ENCODE measurements around the gene NOL9. TPM values are rescaled to one million over a fixed set of nuclear protein-coding genes. Genes with fewer than 3 reads are reported as not detected.

The NOL9 gene
- total and polyA plus RNA-seq, 2 donors: 4.0 to 28.6 TPM

DNA sequence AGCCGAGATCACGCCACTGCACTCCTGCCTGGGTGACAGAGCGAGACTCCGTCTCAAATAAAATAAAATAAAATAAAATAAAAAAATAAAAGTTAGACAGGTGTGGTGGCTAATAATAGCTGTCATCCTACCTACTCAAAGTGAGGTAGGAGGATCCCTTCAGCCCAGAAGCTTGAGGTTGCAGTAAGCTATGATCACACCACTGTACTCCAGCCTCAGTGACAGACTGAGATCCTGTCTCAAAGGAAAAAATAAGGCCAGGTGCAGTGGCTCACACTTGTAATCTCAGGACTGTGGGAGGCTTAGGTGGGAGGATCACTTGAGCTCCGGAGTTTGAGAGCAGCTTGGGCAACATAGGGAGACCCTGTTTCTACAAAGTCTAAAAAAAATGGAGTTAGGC lies 18.0 kb downstream of the NOL9 start:
- Histone ChIP-seq H3K4me3 (ENCODE audit: low read depth, low read length) (no peak overlapping the region), H3K27ac (ENCODE audit: low read depth) (no peak overlapping the region), H3K36me3 (ENCODE audit: insufficient read depth) (peaks cover 3% of the 10 kb centered on the region), H3K4me1 (ENCODE audit: insufficient read depth) (no peaks in the 10 kb centered on the region)
- DNase-seq (ENCODE audit: extremely low spot score): no peak
- WGBS: 91% methylated on average over 5 of the region's 5 CpGs

DNA sequence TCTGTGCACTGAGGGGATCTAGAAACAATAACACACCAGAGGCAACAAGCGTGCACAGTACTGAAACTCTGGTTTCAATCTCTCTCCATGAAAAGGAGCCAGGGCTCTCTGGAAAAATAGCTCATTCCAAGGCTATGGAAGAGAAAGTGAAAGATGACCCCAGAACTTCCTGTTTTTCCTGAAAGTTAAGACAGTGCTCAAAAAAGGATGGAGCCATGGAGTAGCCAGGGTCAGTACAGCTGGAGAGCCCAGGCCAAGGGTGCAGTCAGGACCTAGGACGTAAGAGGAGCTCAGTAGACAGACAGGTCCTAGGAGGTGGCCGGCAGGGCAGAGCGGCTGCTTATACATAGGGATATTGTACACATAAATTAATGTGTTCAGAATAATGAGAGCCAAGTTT lies 19.1 kb downstream of the NOL9 start:
- H3K4me3 ChIP-seq (ENCODE audit: low read depth, low read length): no peak overlapping the region
- no peak overlapping the region for H3K27ac ChIP-seq (ENCODE audit: low read depth)
- whole genome bisulfite sequencing: 92% methylated on average over 4 of the region's 4 CpGs
- H3K36me3 ChIP-seq (ENCODE audit: insufficient read depth): peaks cover 3% of the 10 kb centered on the region
- no peak for DNase-seq (ENCODE audit: extremely low spot score)
- H3K4me1 ChIP-seq (ENCODE audit: insufficient read depth): no peaks in the 10 kb centered on the region

DNA sequence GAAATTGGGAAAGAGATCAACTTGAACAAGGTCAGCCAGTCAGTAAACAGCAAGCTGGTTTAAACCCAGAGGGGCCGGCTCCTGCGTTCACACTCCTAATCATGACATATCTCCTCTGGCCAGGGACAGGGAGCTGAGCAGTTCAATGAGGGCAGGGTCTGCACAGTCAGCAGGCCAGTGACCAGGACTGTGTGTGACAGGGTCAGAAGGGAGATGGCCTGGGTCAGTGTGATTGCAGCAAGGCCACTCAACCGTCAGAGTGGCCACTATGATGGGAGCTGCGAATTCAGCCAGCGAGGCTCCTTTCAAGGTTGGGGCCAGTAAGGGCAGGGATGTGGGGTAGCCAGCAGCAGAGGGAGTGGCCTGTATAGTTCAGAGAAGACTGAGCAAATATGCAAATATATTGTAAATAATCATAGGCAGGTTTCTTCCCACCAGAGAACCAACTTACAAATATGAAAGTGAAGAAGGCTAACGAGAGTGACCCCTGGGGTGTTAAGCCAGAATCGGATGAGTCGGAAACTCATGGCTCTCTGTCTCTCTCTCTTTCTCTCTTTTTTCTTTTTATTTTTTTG lies 20.0 kb downstream of the NOL9 start:
- Histone ChIP-seq H3K4me3 (ENCODE audit: low read depth, low read length) (no peak overlapping the region), H3K36me3 (ENCODE audit: insufficient read depth) (peaks cover 3% of the 10 kb centered on the region), H3K4me1 (ENCODE audit: insufficient read depth) (no peaks in the 10 kb centered on the region), H3K27ac (ENCODE audit: low read depth) (no peak overlapping the region)
- 89% methylated on average over 8 of the region's 8 CpGs for WGBS
- DNase-seq (ENCODE audit: extremely low spot score): no peak

DNA sequence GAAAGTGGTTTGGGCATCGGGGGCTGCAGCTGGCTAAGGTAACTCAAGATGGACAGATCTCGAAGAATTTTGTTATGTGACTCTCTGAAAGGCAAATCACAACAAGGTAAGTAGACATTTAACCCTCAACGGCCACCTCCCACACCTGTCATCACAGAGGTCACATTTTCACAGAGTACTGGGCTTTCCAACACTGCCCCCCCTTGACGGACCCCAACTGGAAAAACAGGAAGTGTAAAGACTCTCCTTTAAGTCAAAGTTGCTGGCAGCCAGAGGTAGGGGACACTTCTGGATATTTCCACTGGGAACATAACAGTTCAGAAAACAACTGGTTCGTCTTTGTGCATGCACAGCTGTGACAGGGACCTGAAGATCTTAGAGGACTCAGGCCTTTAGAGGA lies 22.3 kb downstream of the NOL9 start:
- H3K4me3 ChIP-seq (ENCODE audit: low read depth, low read length): no peak overlapping the region
- WGBS: 90% methylated on average over 5 of the region's 5 CpGs
- DNase-seq (ENCODE audit: extremely low spot score): no peak
- no peaks in the 10 kb centered on the region for H3K4me1 ChIP-seq (ENCODE audit: insufficient read depth)
- peaks cover 3% of the 10 kb centered on the region for H3K36me3 ChIP-seq (ENCODE audit: insufficient read depth)
- H3K27ac ChIP-seq (ENCODE audit: low read depth): no peak overlapping the region

DNA sequence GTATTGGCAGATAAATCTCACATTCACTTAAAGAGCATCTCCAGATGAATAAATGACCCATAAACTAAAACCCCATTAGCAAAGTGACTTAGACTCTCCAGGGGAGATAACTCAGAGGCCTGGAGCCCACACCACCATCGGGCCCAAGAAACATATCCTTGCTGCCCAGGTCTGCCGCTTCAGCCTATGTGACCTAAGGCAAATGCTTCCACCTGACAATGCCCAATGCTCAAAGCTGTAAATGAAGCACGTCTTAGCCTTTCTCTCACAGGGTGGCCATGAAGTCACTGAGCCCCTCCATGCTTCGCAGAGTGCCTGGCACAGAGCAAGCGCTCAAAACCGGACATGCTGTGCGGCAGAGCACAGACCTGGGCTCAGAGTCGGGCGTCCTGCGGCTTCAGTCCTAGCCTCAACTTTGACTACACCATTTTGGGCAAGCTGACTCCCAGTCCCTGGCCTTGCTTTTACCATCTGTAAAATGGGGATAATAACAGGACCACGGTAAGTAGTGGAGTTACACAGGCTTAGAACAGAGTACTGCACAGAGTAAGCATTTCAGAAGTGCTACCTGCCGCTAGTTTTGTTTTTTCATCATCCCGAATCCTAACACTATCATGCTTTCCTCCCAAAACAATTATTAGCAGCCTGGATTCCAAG lies 23.7 kb downstream of the NOL9 start:
- Histone ChIP-seq H3K4me3 (ENCODE audit: low read depth, low read length) (no peak overlapping the region), H3K36me3 (ENCODE audit: insufficient read depth) (peaks cover 3% of the 10 kb centered on the region), H3K27ac (ENCODE audit: low read depth) (no peak overlapping the region), H3K4me1 (ENCODE audit: insufficient read depth) (no peaks in the 10 kb centered on the region)
- WGBS: 97% methylated on average over 13 of the region's 13 CpGs
- no peak for DNase-seq (ENCODE audit: extremely low spot score)

DNA sequence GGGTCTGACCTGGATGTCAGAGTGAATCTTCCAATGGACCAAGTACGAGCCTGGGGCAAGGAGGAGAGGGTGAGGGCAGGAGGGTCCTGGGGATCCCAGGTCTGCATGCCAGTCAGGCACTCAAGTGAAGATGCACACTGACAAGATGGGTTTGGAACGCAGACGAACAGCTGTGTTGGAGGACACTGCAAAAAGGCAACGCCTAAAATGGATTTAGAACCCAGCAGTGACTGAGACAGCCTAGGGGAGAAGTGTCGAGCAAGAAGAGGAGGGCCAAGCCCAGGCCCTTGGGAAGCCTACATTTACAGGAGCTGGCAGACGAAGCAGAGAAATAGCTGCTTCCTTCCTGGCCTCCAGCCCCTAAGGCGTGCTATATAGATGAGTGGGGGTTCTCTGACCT lies 25.8 kb downstream of the NOL9 start:
- H3K36me3 ChIP-seq (ENCODE audit: insufficient read depth): peaks cover 3% of the 10 kb centered on the region
- DNase-seq (ENCODE audit: extremely low spot score): no peak

DNA sequence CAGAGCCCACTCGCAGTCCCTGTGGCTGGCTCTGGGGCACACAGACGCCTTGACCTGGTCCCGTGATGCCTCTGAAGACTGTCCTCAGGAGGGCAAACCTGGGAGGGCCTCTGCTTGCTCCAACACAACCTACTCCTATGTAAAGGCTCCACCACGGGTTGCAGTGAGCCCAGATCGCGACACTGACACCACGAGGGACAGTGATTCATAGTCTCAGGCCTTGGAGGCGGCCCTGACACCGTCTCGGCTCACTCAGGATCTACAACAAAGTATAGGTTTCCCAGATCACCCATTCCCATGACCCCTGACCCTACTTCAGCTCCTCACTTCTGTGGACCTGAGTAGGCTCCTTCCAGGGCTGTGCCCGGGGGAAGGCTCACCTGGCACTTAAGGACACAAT lies 28.0 kb downstream of the NOL9 start:
- WGBS: 89% methylated on average over 11 of the region's 11 CpGs
- DNase-seq (ENCODE audit: extremely low spot score): no peak
- H3K36me3 ChIP-seq (ENCODE audit: insufficient read depth): no peaks in the 10 kb centered on the region

More for the DNA sequence above, 25.8 kb downstream of the NOL9 start:
- H3K4me1 ChIP-seq (ENCODE audit: insufficient read depth): no peaks in the 10 kb centered on the region
- 86% methylated on average over 7 of the region's 7 CpGs for WGBS
- H3K4me3 ChIP-seq (ENCODE audit: low read depth, low read length): no peak overlapping the region
- H3K27ac ChIP-seq (ENCODE audit: low read depth): no peak overlapping the region

DNA sequence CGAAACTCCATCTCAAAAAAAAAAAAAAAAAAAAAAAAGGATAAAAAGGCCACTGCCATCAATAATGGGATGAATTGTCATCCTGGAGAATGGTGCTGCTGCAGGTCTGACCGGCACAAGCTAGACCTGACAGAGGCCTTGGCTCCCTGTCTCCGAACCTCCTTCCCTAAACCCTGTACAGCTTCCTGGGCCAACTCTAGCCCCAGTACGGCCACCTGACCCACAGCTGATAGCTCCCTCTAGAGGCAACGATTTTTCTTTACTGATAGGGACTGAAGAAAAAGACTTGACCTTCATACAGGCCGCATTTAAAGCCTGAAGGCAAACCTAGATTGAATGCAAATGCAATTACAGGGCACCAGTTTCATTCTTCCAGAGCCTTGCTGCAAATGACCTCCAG lies 30.7 kb downstream of the NOL9 start:
- Histone ChIP-seq H3K36me3 (ENCODE audit: insufficient read depth) (no peaks in the 10 kb centered on the region), H3K27ac (ENCODE audit: low read depth) (no peak overlapping the region), H3K4me1 (ENCODE audit: insufficient read depth) (no peaks in the 10 kb centered on the region), H3K4me3 (ENCODE audit: low read depth, low read length) (no peak overlapping the region)
- DNase-seq (ENCODE audit: extremely low spot score): no peak
- 44% methylated on average over 6 of the region's 6 CpGs for WGBS

More for the DNA sequence above, 28.0 kb downstream of the NOL9 start:
- Histone ChIP-seq H3K4me3 (ENCODE audit: low read depth, low read length) (no peak overlapping the region), H3K27ac (ENCODE audit: low read depth) (no peak overlapping the region), H3K4me1 (ENCODE audit: insufficient read depth) (no peaks in the 10 kb centered on the region)

DNA sequence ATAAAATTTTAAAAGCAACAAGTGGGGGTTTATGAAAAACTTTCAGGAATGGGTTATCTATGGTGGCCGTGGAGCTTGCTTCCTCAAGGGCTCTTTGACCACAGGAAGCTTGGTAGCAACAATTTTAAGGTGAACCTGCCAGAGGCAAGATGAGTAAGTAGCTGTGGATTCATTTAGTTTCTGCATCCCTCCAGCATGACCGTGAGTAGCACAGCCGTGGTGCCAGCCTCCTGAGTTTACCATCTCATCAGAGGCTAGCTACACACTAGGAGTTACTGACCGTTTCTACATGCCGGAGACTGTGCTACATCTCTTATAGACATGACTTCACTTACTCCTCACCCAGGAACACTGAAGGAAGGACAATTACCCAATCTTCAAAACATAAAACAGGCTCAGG lies 32.8 kb downstream of the NOL9 start:
- no peak overlapping the region for H3K4me3 ChIP-seq (ENCODE audit: low read depth, low read length)
- no peak for DNase-seq (ENCODE audit: extremely low spot score)
- no peaks in the 10 kb centered on the region for H3K36me3 ChIP-seq (ENCODE audit: insufficient read depth)
- no peaks in the 10 kb centered on the region for H3K4me1 ChIP-seq (ENCODE audit: insufficient read depth)
- WGBS: 74% methylated on average over 5 of the region's 5 CpGs
- H3K27ac ChIP-seq (ENCODE audit: low read depth): no peak overlapping the region

DNA sequence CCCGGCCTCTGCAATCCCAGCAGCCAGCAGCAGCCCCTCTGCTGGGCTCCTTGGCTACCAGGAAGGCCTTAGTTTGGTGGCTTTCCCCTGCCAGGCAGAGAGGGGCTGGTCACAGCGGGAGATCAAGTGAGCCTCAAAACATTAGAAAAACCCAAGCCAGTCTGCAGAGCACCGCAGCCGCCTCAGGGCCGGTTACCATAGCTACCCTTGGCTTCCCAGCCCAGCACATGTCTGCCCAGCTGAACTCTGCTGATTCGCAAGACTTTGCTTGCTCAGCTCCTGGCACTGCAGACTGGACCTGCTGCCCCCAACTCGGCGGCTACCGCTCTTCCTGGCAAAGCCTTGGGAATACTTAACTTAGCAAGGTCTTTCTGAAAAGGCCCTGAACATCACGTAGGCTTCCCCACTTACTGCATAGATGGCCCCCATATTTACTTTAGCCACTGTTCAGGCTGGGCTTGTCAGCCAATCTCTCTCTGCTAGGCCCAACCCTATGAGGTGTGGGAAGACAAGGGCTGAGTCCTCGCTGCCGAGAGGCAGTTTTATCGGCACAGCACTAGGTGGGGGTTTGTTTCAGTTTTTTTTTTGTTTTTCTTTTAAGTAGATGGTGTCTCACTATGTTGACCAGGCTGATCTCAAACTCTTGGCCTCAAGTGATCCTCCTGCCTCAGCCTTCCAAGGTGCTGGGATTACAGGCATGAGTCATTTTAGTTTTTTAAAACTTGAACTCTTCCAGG lies 34.2 kb downstream of the NOL9 start:
- H3K4me3 ChIP-seq (ENCODE audit: low read depth, low read length): no peak overlapping the region
- 17% methylated on average over 13 of the region's 13 CpGs for WGBS
- no peak overlapping the region for H3K27ac ChIP-seq (ENCODE audit: low read depth)
- no peaks in the 10 kb centered on the region for H3K36me3 ChIP-seq (ENCODE audit: insufficient read depth)
- H3K4me1 ChIP-seq (ENCODE audit: insufficient read depth): no peaks in the 10 kb centered on the region
- DNase-seq (ENCODE audit: extremely low spot score): peak; percentile 50

DNA sequence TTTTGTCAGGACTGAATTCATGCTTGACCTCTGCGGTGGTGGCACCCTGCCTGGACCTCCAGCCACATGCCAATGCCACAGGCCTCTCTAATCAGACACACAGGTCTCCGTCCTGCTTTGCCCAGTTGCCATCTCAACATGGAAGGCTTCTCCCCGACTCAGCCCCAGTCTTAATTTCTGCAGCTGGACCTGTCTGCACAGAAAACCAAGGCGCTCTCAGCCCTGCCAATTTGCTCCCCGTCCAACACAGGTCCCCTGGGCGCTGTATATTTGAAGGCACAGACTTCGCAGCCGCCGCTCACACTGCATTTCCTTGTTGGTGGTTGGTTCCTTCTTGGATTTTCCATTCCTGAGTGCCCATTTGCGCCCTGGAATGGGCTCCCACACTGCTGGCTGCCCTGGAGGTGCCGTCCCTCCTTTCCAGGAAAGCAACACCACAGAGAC lies 34.8 kb downstream of the NOL9 start:
- DNase-seq (ENCODE audit: extremely low spot score): no peak
- H3K4me3 ChIP-seq (ENCODE audit: low read depth, low read length): no peak overlapping the region
- H3K36me3 ChIP-seq (ENCODE audit: insufficient read depth): no peaks in the 10 kb centered on the region
- 61% methylated on average over 11 of the region's 11 CpGs for WGBS
- H3K4me1 ChIP-seq (ENCODE audit: insufficient read depth): no peaks in the 10 kb centered on the region
- no peak overlapping the region for H3K27ac ChIP-seq (ENCODE audit: low read depth)

DNA sequence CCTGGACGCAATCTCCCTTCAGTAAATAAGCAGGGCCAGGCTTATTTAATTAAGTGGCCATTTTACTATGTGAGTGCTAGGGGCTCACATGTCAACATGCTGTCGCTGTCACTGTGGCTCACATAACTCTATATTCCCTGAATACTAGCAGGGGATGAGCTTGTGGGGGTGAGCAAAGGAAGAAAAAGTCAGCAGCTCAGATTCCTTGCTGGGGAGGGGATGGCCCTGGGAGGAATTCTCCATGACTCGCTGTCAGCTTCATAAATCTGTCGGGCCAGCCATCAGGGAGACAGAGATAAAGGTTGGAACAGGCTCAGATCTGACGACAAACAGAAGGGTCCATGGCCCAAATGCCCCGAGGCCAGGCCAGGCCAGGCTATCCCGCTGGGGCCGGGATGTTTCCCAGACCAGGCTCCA lies 36.9 kb downstream of the NOL9 start:
- Histone ChIP-seq H3K36me3 (ENCODE audit: insufficient read depth) (no peaks in the 10 kb centered on the region), H3K27ac (ENCODE audit: low read depth) (no peak overlapping the region), H3K4me1 (ENCODE audit: insufficient read depth) (no peaks in the 10 kb centered on the region), H3K4me3 (ENCODE audit: low read depth, low read length) (no peak overlapping the region)
- no peak for DNase-seq (ENCODE audit: extremely low spot score)
- WGBS: 33% methylated on average over 8 of the region's 8 CpGs

DNA sequence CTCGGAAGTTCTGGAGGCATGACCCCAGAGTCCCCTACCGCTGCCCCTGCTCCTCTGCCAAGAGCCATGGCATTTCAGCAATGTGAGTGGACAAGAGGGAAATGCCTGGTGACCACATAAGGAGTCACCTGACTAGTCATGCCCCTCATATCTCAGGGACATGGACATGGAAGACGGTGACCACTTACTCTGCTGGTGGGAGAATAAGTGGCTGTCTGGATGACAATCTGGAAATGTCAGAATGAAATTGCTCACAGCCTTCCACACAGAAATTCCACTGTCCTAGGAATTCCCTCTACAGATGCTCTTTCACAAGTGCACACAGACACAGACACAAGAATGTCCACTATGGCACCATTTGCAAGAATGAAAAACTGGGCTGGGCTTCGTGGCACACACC lies 38.5 kb downstream of the NOL9 start:
- DNase-seq (ENCODE audit: extremely low spot score): no peak
- no peak overlapping the region for H3K4me3 ChIP-seq (ENCODE audit: low read depth, low read length)
- no peaks in the 10 kb centered on the region for H3K36me3 ChIP-seq (ENCODE audit: insufficient read depth)
- H3K27ac ChIP-seq (ENCODE audit: low read depth): no peak overlapping the region
- 80% methylated on average over 4 of the region's 4 CpGs for WGBS
- H3K4me1 ChIP-seq (ENCODE audit: insufficient read depth): no peaks in the 10 kb centered on the region

DNA sequence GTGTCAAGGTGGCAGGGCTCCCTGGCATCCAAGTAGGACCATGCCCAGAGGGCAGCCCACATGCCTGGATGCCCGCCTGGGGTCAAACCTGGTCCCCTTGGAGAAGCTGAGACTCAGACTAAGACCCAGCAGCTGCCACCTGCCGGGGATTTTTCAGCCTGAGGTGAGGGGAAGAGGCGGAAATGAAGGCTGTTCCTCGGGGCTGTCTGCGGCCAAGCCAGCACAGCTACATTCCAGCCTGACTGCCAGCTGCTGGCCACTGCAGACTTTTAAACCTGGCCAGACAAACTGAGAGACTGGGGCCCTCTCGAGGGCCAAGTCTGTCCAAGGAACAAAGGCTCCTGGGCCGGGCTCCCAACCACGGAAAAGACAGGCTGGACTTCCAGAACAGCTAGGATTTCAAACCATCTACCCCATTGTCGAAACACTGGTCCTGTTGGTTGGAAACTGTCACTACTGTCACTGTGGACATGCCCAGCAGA lies 41.0 kb downstream of the NOL9 start:
- 72% methylated on average over 9 of the region's 9 CpGs for WGBS

More for the DNA sequence above, 41.0 kb downstream of the NOL9 start:
- H3K36me3 ChIP-seq (ENCODE audit: insufficient read depth): no peaks in the 10 kb centered on the region
- no peak for DNase-seq (ENCODE audit: extremely low spot score)
- H3K4me3 ChIP-seq (ENCODE audit: low read depth, low read length): no peak overlapping the region
- H3K4me1 ChIP-seq (ENCODE audit: insufficient read depth): no peaks in the 10 kb centered on the region
- no peak overlapping the region for H3K27ac ChIP-seq (ENCODE audit: low read depth)
